GM19035 (cell line): ENCODE data around the gene CBX4.

Experiments
- ATAC-seq: cut with Tn5 transposase; IDR thresholded peaks from one replicate; pipeline ENCODE4 v1.9.1; 2021; ENCODE audit not compliant: unreplicated experiment

The CBX4 gene

GRCh38 chr17:79831265-79832217 is 7.7 kb downstream of the CBX4 start:
- ATAC-seq, result no peak

- ATAC-seq, result no peak
These were observed 8.4 kb downstream of the CBX4 start for GRCh38 chr17:79830763-79831264.

- ATAC-seq, result no peak
These were observed 8.9 kb downstream of the CBX4 start for GRCh38 chr17:79830303-79830702.

- no peak for ATAC-seq
These were observed 9.8 kb downstream of the CBX4 start for GRCh38 chr17:79829457-79829856.

GRCh38 chr17:79829004-79829403 is 10.2 kb downstream of the CBX4 start:
- no peak for ATAC-seq

- no peak for ATAC-seq
These were observed 12.2 kb downstream of the CBX4 start for GRCh38 chr17:79826841-79827578.

- no peak for ATAC-seq
These were observed 13.0 kb downstream of the CBX4 start for GRCh38 chr17:79826204-79826680.

GRCh38 chr17:79825580-79825921 is 13.7 kb downstream of the CBX4 start:
- no peak for ATAC-seq

GRCh38 chr17:79824893-79825579 is 14.2 kb downstream of the CBX4 start:
- no peak for ATAC-seq

- no peak for ATAC-seq
These were observed 15.0 kb downstream of the CBX4 start for GRCh38 chr17:79824234-79824633.

GRCh38 chr17:79822583-79823124 is 16.6 kb downstream of the CBX4 start:
- no peak for ATAC-seq

- ATAC-seq, result no peak
These were observed 17.7 kb downstream of the CBX4 start for GRCh38 chr17:79821331-79822095.

GRCh38 chr17:79820959-79821330 is 18.3 kb downstream of the CBX4 start:
- ATAC-seq, result no peak

- no peak for ATAC-seq
These were observed 19.5 kb downstream of the CBX4 start for GRCh38 chr17:79819534-79820276.

GRCh38 chr17:79819085-79819484 is 20.2 kb downstream of the CBX4 start:
- ATAC-seq, result no peak

GRCh38 chr17:79818026-79818758 is 21.0 kb downstream of the CBX4 start:
- ATAC-seq, result no peak

GRCh38 chr17:79815836-79816461 is 23.3 kb downstream of the CBX4 start:
- no peak for ATAC-seq
